Neural cell (in vitro differentiated cells): ENCODE measurements around the gene C11orf68.

ENCODE experiments used
- CTCF ChIP-seq: fragments of 450-650 bp; IDR thresholded peaks from 2 replicates; pipeline ENCODE4 v1.5.1; 2014; ENCODE audit warnings: antibody characterized with exemption, mild to moderate bottlenecking, moderate library complexity; ENCODE audit not compliant: poor library complexity, severe bottlenecking
- EP300 ChIP-seq: fragments of 450-650 bp; conservative IDR thresholded peaks from 2 replicates; pipeline ENCODE4 v1.6.1; 2014; ENCODE audit warnings: antibody characterized with exemption, mild to moderate bottlenecking, moderate library complexity; ENCODE audit not compliant: poor library complexity, severe bottlenecking
- EZH2 ChIP-seq: fragments of 200-600, 300-800 bp; shearing (Covaris generic), sonication (generic); IDR thresholded peaks from 2 replicates; pipeline ENCODE4 v1.6.1; 2014; ENCODE audit warnings: antibody characterized with exemption, low read length, borderline replicate concordance, mild to moderate bottlenecking; ENCODE audit not compliant: insufficient read depth, poor library complexity, severe bottlenecking
- MXI1 ChIP-seq: fragments of 450-650 bp; conservative IDR thresholded peaks from 2 replicates; pipeline ENCODE4 v1.6.1; 2014; ENCODE audit warnings: antibody characterized with exemption, mild to moderate bottlenecking; ENCODE audit not compliant: poor library complexity, severe bottlenecking
- POLR2AphosphoS5 ChIP-seq: IDR thresholded peaks from 2 replicates; pipeline ENCODE4 v1.6.1; 2012
- RAD21 ChIP-seq: fragments of 450-650 bp; conservative IDR thresholded peaks from 2 replicates; pipeline ENCODE4 v1.6.1; 2014; ENCODE audit warnings: antibody characterized with exemption, mild to moderate bottlenecking, moderate library complexity
- REST ChIP-seq: IDR thresholded peaks from 2 replicates; pipeline ENCODE4 v1.6.1; 2012; ENCODE audit warnings: borderline replicate concordance
- SMC3 ChIP-seq: fragments of 450-650 bp; conservative IDR thresholded peaks from 2 replicates; pipeline ENCODE4 v1.6.1; 2014; ENCODE audit warnings: antibody characterized with exemption, mild to moderate bottlenecking, moderate library complexity; ENCODE audit not compliant: poor library complexity
- TAF1 ChIP-seq: IDR thresholded peaks from 2 replicates; pipeline ENCODE4 v1.6.1; 2012; ENCODE audit warnings: low read depth

GRCh38 chr11:65890324-65891218 is 28.3 kb downstream of the C11orf68 start, which contains the start of gene CCDC85B:
- peak; percentile 79 for TF ChIP-seq EP300
- TF ChIP-seq EZH2, result no peak
- TF ChIP-seq CTCF, result peak; percentile 62
- TF ChIP-seq TAF1, result peak; percentile 91
- TF ChIP-seq RAD21, result peak; percentile 41
- TF ChIP-seq REST, result peak; percentile 60
- TF ChIP-seq MXI1, result peak; percentile 96
- TF ChIP-seq SMC3, result peak; percentile 63
- TF ChIP-seq POLR2AphosphoS5, result peak; percentile 95
